ENCODE measurements around the gene STX11.
"Not testable (repeated sequence)": the region's sequence is repeated elsewhere in the genome, so short reads cannot be mapped to it uniquely, and the experiment has no call there.

STX11 gene

DNA sequence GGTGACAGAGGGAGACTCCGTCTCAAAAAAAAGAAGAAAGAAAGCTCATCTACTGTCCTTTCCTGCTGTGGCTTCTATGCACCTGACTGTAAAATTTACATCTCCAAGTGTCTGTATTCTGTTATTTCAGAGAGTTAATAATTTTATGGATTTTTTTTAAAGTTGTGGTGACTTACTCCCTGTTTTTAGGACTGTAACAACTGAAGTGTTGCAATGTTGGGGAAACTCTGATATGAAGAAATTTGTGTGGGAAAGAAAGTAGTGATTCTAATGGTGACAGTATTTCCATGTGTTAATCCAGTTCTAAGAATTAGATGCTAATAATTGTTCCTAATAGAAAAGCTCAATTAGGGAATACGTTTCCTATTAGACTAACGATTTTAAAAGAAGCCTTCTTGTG is 27.4 kb downstream of the STX11 start:
- Histone ChIP-seq H3K79me2 (no peaks in the 10 kb centered on the region), H3K27ac (no peak overlapping the region), H3K36me3 (ENCODE audit: control insufficient read depth, insufficient read depth, low read length) (no peaks in the 10 kb centered on the region), H3K9me3 (ENCODE audit: control insufficient read depth, low read length) (no peaks in the 10 kb centered on the region), H3K4me2 (ENCODE audit: low read length) (no peak overlapping the region), H2AFZ (no peak overlapping the region), H3K4me1 (no peaks in the 10 kb centered on the region), H3K4me3 (ENCODE audit: low read depth, low read length) (no peak overlapping the region), H3K27me3 (ENCODE audit: control insufficient read depth, insufficient read depth, low read length) (no peaks in the 10 kb centered on the region), H3K9ac (no peak overlapping the region)
- TF ChIP-seq, protein P1, sequence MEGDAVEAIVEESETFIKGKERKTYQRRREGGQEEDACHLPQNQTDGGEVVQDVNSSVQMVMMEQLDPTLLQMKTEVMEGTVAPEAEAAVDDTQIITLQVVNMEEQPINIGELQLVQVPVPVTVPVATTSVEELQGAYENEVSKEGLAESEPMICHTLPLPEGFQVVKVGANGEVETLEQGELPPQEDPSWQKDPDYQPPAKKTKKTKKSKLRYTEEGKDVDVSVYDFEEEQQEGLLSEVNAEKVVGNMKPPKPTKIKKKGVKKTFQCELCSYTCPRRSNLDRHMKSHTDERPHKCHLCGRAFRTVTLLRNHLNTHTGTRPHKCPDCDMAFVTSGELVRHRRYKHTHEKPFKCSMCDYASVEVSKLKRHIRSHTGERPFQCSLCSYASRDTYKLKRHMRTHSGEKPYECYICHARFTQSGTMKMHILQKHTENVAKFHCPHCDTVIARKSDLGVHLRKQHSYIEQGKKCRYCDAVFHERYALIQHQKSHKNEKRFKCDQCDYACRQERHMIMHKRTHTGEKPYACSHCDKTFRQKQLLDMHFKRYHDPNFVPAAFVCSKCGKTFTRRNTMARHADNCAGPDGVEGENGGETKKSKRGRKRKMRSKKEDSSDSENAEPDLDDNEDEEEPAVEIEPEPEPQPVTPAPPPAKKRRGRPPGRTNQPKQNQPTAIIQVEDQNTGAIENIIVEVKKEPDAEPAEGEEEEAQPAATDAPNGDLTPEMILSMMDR (IDR thresholded peaks at IDR 0.05): no peak

GRCh38 chr6:144178323-144178722 is 28.0 kb downstream of the STX11 start:
- no peak overlapping the region for H3K4me3 ChIP-seq (ENCODE audit: low read depth, low read length)
- H3K9ac ChIP-seq: no peak overlapping the region
- no peaks in the 10 kb centered on the region for H3K9me3 ChIP-seq (ENCODE audit: control insufficient read depth, low read length)
- H3K27ac ChIP-seq: no peak overlapping the region
- no peak overlapping the region for H2AFZ ChIP-seq
- H3K36me3 ChIP-seq (ENCODE audit: control insufficient read depth, insufficient read depth, low read length): no peaks in the 10 kb centered on the region
- TF ChIP-seq, protein P1 (IDR thresholded peaks at IDR 0.05): no peak
- H3K27me3 ChIP-seq (ENCODE audit: control insufficient read depth, insufficient read depth, low read length): no peaks in the 10 kb centered on the region
- no peak overlapping the region for H3K4me2 ChIP-seq (ENCODE audit: low read length)
- no peaks in the 10 kb centered on the region for H3K4me1 ChIP-seq
- H3K79me2 ChIP-seq: no peaks in the 10 kb centered on the region

GRCh38 chr6:144179237-144179636 is 28.9 kb downstream of the STX11 start:
- Histone ChIP-seq H3K4me3 (ENCODE audit: low read depth, low read length) (no peak overlapping the region), H2AFZ (no peak overlapping the region), H3K4me1 (no peaks in the 10 kb centered on the region), H3K27ac (no peak overlapping the region), H3K27me3 (ENCODE audit: control insufficient read depth, insufficient read depth, low read length) (no peaks in the 10 kb centered on the region), H3K36me3 (ENCODE audit: control insufficient read depth, insufficient read depth, low read length) (no peaks in the 10 kb centered on the region), H3K79me2 (no peaks in the 10 kb centered on the region), H3K9me3 (ENCODE audit: control insufficient read depth, low read length) (no peaks in the 10 kb centered on the region), H3K9ac (no peak overlapping the region), H3K4me2 (ENCODE audit: low read length) (no peak overlapping the region)
- TF ChIP-seq, protein P1 (IDR thresholded peaks at IDR 0.05): no peak

DNA sequence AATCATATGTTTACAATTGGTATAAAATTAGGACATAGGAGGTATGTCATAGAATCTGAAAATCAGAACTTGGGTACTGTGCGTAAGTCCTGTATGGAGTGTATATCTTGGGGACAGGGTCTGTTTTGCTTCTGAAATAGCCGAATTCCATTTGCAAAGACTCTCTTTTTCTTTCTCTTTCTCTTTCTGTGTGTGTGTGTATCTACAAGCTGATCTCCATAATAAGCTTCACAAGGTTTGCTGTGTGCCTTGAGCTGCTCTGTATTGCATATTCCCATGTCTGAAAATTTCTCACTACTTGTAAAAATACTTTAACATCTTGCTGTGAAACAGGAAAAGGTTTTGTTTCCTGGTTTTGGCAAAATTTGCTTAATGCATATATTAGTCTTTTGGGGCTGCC is 29.5 kb downstream of the STX11 start:
- no peaks in the 10 kb centered on the region for H3K27me3 ChIP-seq (ENCODE audit: control insufficient read depth, insufficient read depth, low read length)
- no peaks in the 10 kb centered on the region for H3K36me3 ChIP-seq (ENCODE audit: control insufficient read depth, insufficient read depth, low read length)
- H3K4me1 ChIP-seq: no peaks in the 10 kb centered on the region
- no peak overlapping the region for H3K4me3 ChIP-seq (ENCODE audit: low read depth, low read length)
- H3K4me2 ChIP-seq (ENCODE audit: low read length): no peak overlapping the region
- TF ChIP-seq, protein P1 (IDR thresholded peaks at IDR 0.05): no peak
- H3K27ac ChIP-seq: no peak overlapping the region
- no peak overlapping the region for H3K9ac ChIP-seq
- H3K9me3 ChIP-seq (ENCODE audit: control insufficient read depth, low read length): no peaks in the 10 kb centered on the region
- H2AFZ ChIP-seq: no peak overlapping the region
- no peaks in the 10 kb centered on the region for H3K79me2 ChIP-seq

GRCh38 chr6:144180354-144180753 is 30.0 kb downstream of the STX11 start:
- not testable (repeated sequence) for H3K4me1 ChIP-seq; H3K27ac ChIP-seq; H3K9me3 ChIP-seq (ENCODE audit: control insufficient read depth, low read length); H3K27me3 ChIP-seq (ENCODE audit: control insufficient read depth, insufficient read depth, low read length); H3K9ac ChIP-seq; H2AFZ ChIP-seq; H3K4me2 ChIP-seq (ENCODE audit: low read length); H3K4me3 ChIP-seq (ENCODE audit: low read depth, low read length); H3K79me2 ChIP-seq; H3K36me3 ChIP-seq (ENCODE audit: control insufficient read depth, insufficient read depth, low read length)
